Progenitor cell of endocrine pancreas (in vitro differentiated cells): ENCODE measurements around the gene RUFY3. TPM values are rescaled to one million over a fixed set of nuclear protein-coding genes. Genes with fewer than 3 reads are reported as not detected.

Experiments
- DNase-seq: peaks from one replicate; pipeline ENCODE4 v3.0.0; 2021; ENCODE audit warnings: low spot score; ENCODE audit not compliant: unreplicated experiment
- H3K27ac Mint-ChIP-seq: 2 replicates; pipeline ENCODE4 v1.8.0; 2021; ENCODE audit warnings: mild to moderate bottlenecking, moderate library complexity, mixed read lengths
- H3K27me3 Mint-ChIP-seq: 2 replicates; pipeline ENCODE4 v1.8.0; 2021; ENCODE audit warnings: mixed read lengths
- H3K36me3 Mint-ChIP-seq: 2 replicates; pipeline ENCODE4 v1.8.0; 2022; ENCODE audit warnings: mixed read lengths; ENCODE audit not compliant: insufficient read depth
- H3K4me1 Mint-ChIP-seq: 2 replicates; pipeline ENCODE4 v1.8.0; 2021; ENCODE audit warnings: low read depth, mixed read lengths
- H3K4me3 Mint-ChIP-seq: 2 replicates; pipeline ENCODE4 v1.8.0; 2021; ENCODE audit warnings: low read depth, mild to moderate bottlenecking, moderate library complexity, mixed read lengths
- H3K9me3 Mint-ChIP-seq: 2 replicates; pipeline ENCODE4 v1.8.0; 2021; ENCODE audit warnings: low read depth, mixed read lengths
- CTCF ChIP-seq: fragments of 200-600 bp; sonication (generic); IDR thresholded peaks from one replicate; pipeline ENCODE4 v1.5.0; 2021; ENCODE audit warnings: antibody characterized with exemption, mild to moderate bottlenecking; ENCODE audit not compliant: unreplicated experiment
- total RNA-seq: library from RNA; stranded (reverse); gene quantifications from 2 replicates; pipeline ENCODE4 v1.2.1, GENCODE V29; 2021

The RUFY3 gene
- total RNA-seq, 1 donor from 2014 or later: 103 TPM

- H3K4me3 Mint-ChIP-seq: no peak overlapping the region
- H3K4me1 Mint-ChIP-seq: peaks cover 18% of the 10 kb centered on the region
- H3K36me3 Mint-ChIP-seq: peaks cover under 1% of the 10 kb centered on the region
- no peaks in the 10 kb centered on the region for H3K9me3 Mint-ChIP-seq
- H3K27me3 Mint-ChIP-seq: no peaks in the 10 kb centered on the region
- no peak for DNase-seq
- no peak for TF ChIP-seq CTCF
- peak overlapping the region; percentile 80 for H3K27ac Mint-ChIP-seq
Measured at GRCh38 chr4:70842761-70843435, 121.1 kb downstream of the RUFY3 start.

GRCh38 chr4:70844180-70844579 is 122.4 kb downstream of the RUFY3 start:
- Mint-ChIP-seq H3K36me3 (peaks cover 1% of the 10 kb centered on the region), H3K9me3 (no peaks in the 10 kb centered on the region), H3K4me3 (no peak overlapping the region), H3K4me1 (peaks cover 15% of the 10 kb centered on the region), H3K27ac (peak overlapping the region; percentile 39), H3K27me3 (no peaks in the 10 kb centered on the region)
- DNase-seq: no peak
- no peak for TF ChIP-seq CTCF

GRCh38 chr4:70849291-70849690 is 127.5 kb downstream of the RUFY3 start:
- Mint-ChIP-seq H3K9me3 (no peaks in the 10 kb centered on the region), H3K4me3 (no peak overlapping the region), H3K36me3 (peaks cover 5% of the 10 kb centered on the region), H3K27ac (no peak overlapping the region), H3K4me1 (no peaks in the 10 kb centered on the region), H3K27me3 (no peaks in the 10 kb centered on the region)
- DNase-seq: no peak
- TF ChIP-seq CTCF: no peak

- peaks cover 19% of the 10 kb centered on the region for H3K4me1 Mint-ChIP-seq
- no peak for TF ChIP-seq CTCF
- H3K36me3 Mint-ChIP-seq: peaks cover 4% of the 10 kb centered on the region
- H3K4me3 Mint-ChIP-seq: no peak overlapping the region
- no peak overlapping the region for H3K27ac Mint-ChIP-seq
- no peaks in the 10 kb centered on the region for H3K9me3 Mint-ChIP-seq
- H3K27me3 Mint-ChIP-seq: no peaks in the 10 kb centered on the region
- DNase-seq: no peak
Measured at GRCh38 chr4:70855464-70855863, 133.7 kb downstream of the RUFY3 start.

Other genes starting within 250 kb of the RUFY3 start
- gene MUC7, start 249.8 kb upstream of the RUFY3 start, total RNA-seq: not detected in 2 replicates
- gene AMTN, start 203.4 kb upstream of the RUFY3 start, total RNA-seq: not detected in 2 replicates
- not detected in 2 replicates for gene AMBN, start 129.7 kb upstream of the RUFY3 start, total RNA-seq
- 0.05 and 0.09 TPM in 2 replicates for gene ENAM, start 93.2 kb upstream of the RUFY3 start, total RNA-seq
- not detected in 2 replicates for gene JCHAIN, start 55.5 kb upstream of the RUFY3 start, total RNA-seq
- gene UTP3, start 33.4 kb upstream of the RUFY3 start, total RNA-seq: 25.5 and 27.7 TPM in 2 replicates
- 87.5 and 87.8 TPM in 2 replicates for gene GRSF1, start 117.9 kb downstream of the RUFY3 start, total RNA-seq
- 46.5 and 47.4 TPM in 2 replicates for gene MOB1B, start 180.4 kb downstream of the RUFY3 start, total RNA-seq